HCT116 (cell line): Measurements from ENCODE around the gene MTCP1. TPM values are rescaled to one million over a fixed set of nuclear protein-coding genes. Genes with fewer than 3 reads are reported as not detected.
A peak's percentile ranks its signal among the peaks of the same experiment; 100 is the strongest.

Source experiments
- ATAC-seq: fragments of 200-7000 bp; cut with Tn5 transposase; 2 replicates; pipeline ENCODE4 v1.9.1; 2020; ENCODE audit warnings: mild to moderate bottlenecking, moderate library complexity
- BruUV-seq: library from RNA; stranded (reverse); fragments of 400-500 nt; replicated peaks from 2 replicates; lab custom pipeline; 2021; lab: Mats Ljungman, UMichigan
- CTCF ChIA-PET: fragments of 300-600 bp; sonication (Branson Sonifier 250); formaldehyde crosslinking; loops from one replicate; lab custom pipeline; 2021; ENCODE audit warnings: antibody characterized with exemption; lab: Charles Lee
- POLR2A ChIA-PET: fragments of 300-600, 350-600 bp; sonication (Branson Sonifier 250); formaldehyde crosslinking; loops from one replicate; lab custom pipeline; 2021; ENCODE audit warnings: antibody characterized with exemption; lab: Charles Lee
- RAD21 ChIA-PET, 2 experiments: fragments of 300-600 bp; sonication (Branson Sonifier 250); formaldehyde crosslinking; loops; one replicate each; lab custom pipeline; 2023; ENCODE audit warnings: low total read pairs in 2 of 2; ENCODE audit not compliant: uncharacterized antibody in 2 of 2, unreplicated experiment in 2 of 2, low non-redundant PET in 1 of 2; lab: Charles Lee
- DNase-seq: peaks from one replicate; pipeline ENCODE4 v3.0.0-alpha.2; 2010; ENCODE audit warnings: low read depth, low spot score
- H2AFZ ChIP-seq: fragments of 200-600 bp; shearing (Covaris generic), sonication (generic); 2 replicates; pipeline ENCODE4 v1.6.1; 2017; ENCODE audit warnings: low read depth, mixed run types, mixed read lengths, antibody characterized with exemption, low read length; ENCODE audit not compliant: poor library complexity, severe bottlenecking
- H3K27ac ChIP-seq: 2 replicates; pipeline ENCODE4 v1.5.1; 2012; ENCODE audit warnings: low read depth, low read length
- H3K27me3 ChIP-seq: fragments of 200-600 bp; sonication (generic); 2 replicates; pipeline ENCODE4 v1.6.1; 2016; ENCODE audit warnings: mixed run types, low read length, mixed read lengths; ENCODE audit not compliant: insufficient read depth
- H3K36me3 ChIP-seq, 2 experiments: fragments of 200-500 bp in 1 of 2; fragments of 200-600 bp in 1 of 2; sonication (Bioruptor generic) in 1 of 2; sonication (generic) in 1 of 2; 2 replicates each; pipeline versions ENCODE4 v1.5.1 to v1.6.1; 2014 to 2016; ENCODE audit warnings: low read length in 2 of 2, inconsistent platforms in 1 of 2, mixed read lengths in 1 of 2, mixed run types in 1 of 2; ENCODE audit not compliant: insufficient read depth in 2 of 2, control insufficient read depth in 1 of 2
- H3K4me1 ChIP-seq, 2 experiments: fragments of 200-600 bp in 1 of 2; sonication (generic) in 1 of 2; 2 replicates each; pipeline versions ENCODE4 v1.5.1 to v1.6.1; 2012 to 2017; ENCODE audit warnings: low read length in 2 of 2, inconsistent platforms in 1 of 2, mild to moderate bottlenecking in 1 of 2, mixed read lengths in 1 of 2, mixed run types in 1 of 2, moderate library complexity in 1 of 2; ENCODE audit not compliant: insufficient read depth in 2 of 2, control insufficient read depth in 1 of 2
- H3K4me2 ChIP-seq: fragments of 200-600 bp; sonication (generic); 2 replicates; pipeline ENCODE4 v1.6.1; 2017; ENCODE audit warnings: mixed run types, low read length, mixed read lengths
- H3K4me3 ChIP-seq, 2 experiments: fragments of 200-600 bp in 1 of 2; sonication (generic) in 1 of 2; replicated peaks in 1 of 2; 2 replicates each; pipeline ENCODE4 v1.5.1; 2011 to 2016; ENCODE audit warnings: low read length in 2 of 2, control low read depth in 1 of 2, low read depth in 1 of 2, mild to moderate bottlenecking in 1 of 2, mixed read lengths in 1 of 2, mixed run types in 1 of 2
- H3K79me2 ChIP-seq: fragments of 200-600 bp; sonication (generic); 2 replicates; pipeline ENCODE4 v1.6.1; 2017; ENCODE audit warnings: mild to moderate bottlenecking, mixed run types, low read length, moderate library complexity, mixed read lengths; ENCODE audit not compliant: insufficient read depth
- H3K9ac ChIP-seq: fragments of 200-600 bp; sonication (generic); 2 replicates; pipeline ENCODE4 v1.6.1; 2016; ENCODE audit warnings: low read length, mixed read lengths
- H3K9me2 ChIP-seq: fragments of 200-600 bp; sonication (generic), shearing (Covaris generic); 2 replicates; pipeline ENCODE4 v1.6.1; 2017; ENCODE audit warnings: mixed run types, mild to moderate bottlenecking, moderate library complexity; ENCODE audit not compliant: insufficient read depth
- H3K9me3 ChIP-seq, 2 experiments: fragments of 200-500 bp in 1 of 2; fragments of 200-600 bp in 1 of 2; sonication (Bioruptor generic) in 1 of 2; sonication (generic) in 1 of 2; 2 replicates each; pipeline ENCODE4 v1.6.1; 2014 to 2017; ENCODE audit warnings: low read length in 2 of 2, mixed read lengths in 2 of 2, inconsistent platforms in 1 of 2, low read depth in 1 of 2, mild to moderate bottlenecking in 1 of 2, mixed run types in 1 of 2, moderate library complexity in 1 of 2; ENCODE audit not compliant: control insufficient read depth in 1 of 2, insufficient read depth in 1 of 2
- H4K20me1 ChIP-seq: fragments of 200-600 bp; sonication (generic), shearing (Covaris generic); 2 replicates; pipeline ENCODE4 v1.6.1; 2017; ENCODE audit warnings: mixed run types, mild to moderate bottlenecking, moderate library complexity; ENCODE audit not compliant: insufficient read depth
- CBX3 ChIP-seq: IDR thresholded peaks from 2 replicates; pipeline ENCODE4 v1.6.1; 2012; ENCODE audit warnings: low read depth
- CEBPB ChIP-seq: IDR thresholded peaks from 2 replicates; pipeline ENCODE4 v1.6.1; 2012; ENCODE audit warnings: low read depth
- FOSL1 ChIP-seq: IDR thresholded peaks from 2 replicates; pipeline ENCODE4 v1.6.1; 2012; ENCODE audit warnings: low read depth
- JUND ChIP-seq: IDR thresholded peaks from 2 replicates; pipeline ENCODE4 v1.6.1; 2012
- POLR2A ChIP-seq: IDR thresholded peaks from 2 replicates; pipeline ENCODE4 v1.7.0; 2011; ENCODE audit warnings: borderline replicate concordance; ENCODE audit not compliant: insufficient read depth, insufficient read length; ENCODE audit errors: extremely low read depth
- RAD21 ChIP-seq: IDR thresholded peaks from 2 replicates; pipeline ENCODE4 v1.6.1; 2012; ENCODE audit warnings: low read depth, mild to moderate bottlenecking
- SIN3A ChIP-seq: IDR thresholded peaks from 2 replicates; pipeline ENCODE4 v1.6.1; 2012; ENCODE audit warnings: low read depth
- TCF7L2 ChIP-seq: IDR thresholded peaks from 2 replicates; pipeline ENCODE4 v1.7.0; 2011; ENCODE audit warnings: borderline replicate concordance, inconsistent platforms; ENCODE audit not compliant: insufficient read depth, insufficient read length; ENCODE audit errors: extremely low read depth
- intact Hi-C: fragments of 100-400 bp; cut with micrococcal nuclease; formaldehyde crosslinking; loops from 2 replicates; pipeline ENCODE4 v1.10.0; 2022
- total RNA-seq: library from RNA; stranded (reverse); gene quantifications from one replicate; pipeline ENCODE4 v1.2.1, GENCODE V29; 2021; ENCODE audit not compliant: unreplicated experiment
- TF ChIP-seq, protein P1 (sequence below): IDR thresholded peaks from 2 replicates; pipeline ENCODE4 v1.6.1; 2012; ENCODE audit warnings: low read depth
- TF ChIP-seq, protein P2 (sequence below), 3 experiments: fragments of 200-600 bp in 1 of 3; sonication (generic) in 1 of 3; IDR thresholded peaks in 2 of 3; conservative IDR thresholded peaks in 1 of 3; 2 replicates each; pipeline ENCODE4 v1.5.1; 2012 to 2017; ENCODE audit warnings: low read depth in 2 of 3, low read length in 2 of 3, antibody characterized with exemption in 1 of 3, borderline replicate concordance in 1 of 3, control low read depth in 1 of 3, mild to moderate bottlenecking in 1 of 3, mixed read lengths in 1 of 3, mixed run types in 1 of 3, moderate library complexity in 1 of 3; ENCODE audit not compliant: insufficient read depth in 1 of 3
- TF ChIP-seq, protein P3 (sequence below): IDR thresholded peaks from 2 replicates; pipeline ENCODE4 v1.6.1; 2012
- TF ChIP-seq, protein P4 (sequence below): IDR thresholded peaks from 2 replicates; pipeline ENCODE4 v1.6.1; 2012

The MTCP1 gene
- total RNA-seq, 1 experiment from 2014 or later, result 10.7 TPM

DNA sequence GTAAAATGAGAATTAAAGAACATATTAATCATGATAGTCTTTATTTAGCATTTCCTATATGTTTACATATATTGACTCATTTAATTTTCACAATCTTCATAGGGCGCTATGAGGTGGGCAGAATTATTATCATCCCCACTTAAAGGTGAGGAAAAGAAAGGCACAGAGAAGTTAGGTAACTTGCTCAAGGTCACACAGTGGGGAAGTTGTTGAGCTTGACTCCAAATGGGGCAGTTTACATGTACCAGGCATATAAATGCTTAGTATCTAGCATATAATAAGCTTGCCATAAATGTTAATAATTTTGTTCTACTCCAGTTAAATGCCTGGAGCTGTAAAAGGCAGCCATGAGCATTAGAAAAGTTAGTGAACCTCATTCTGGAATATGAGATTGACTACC lies 1.5 kb downstream of the MTCP1 start:
- no TSS peak for BruUV-seq
- H3K4me2 ChIP-seq, result peak overlapping the region; percentile 81
- TF ChIP-seq RAD21, result no peak
- TF ChIP-seq, protein P1, sequence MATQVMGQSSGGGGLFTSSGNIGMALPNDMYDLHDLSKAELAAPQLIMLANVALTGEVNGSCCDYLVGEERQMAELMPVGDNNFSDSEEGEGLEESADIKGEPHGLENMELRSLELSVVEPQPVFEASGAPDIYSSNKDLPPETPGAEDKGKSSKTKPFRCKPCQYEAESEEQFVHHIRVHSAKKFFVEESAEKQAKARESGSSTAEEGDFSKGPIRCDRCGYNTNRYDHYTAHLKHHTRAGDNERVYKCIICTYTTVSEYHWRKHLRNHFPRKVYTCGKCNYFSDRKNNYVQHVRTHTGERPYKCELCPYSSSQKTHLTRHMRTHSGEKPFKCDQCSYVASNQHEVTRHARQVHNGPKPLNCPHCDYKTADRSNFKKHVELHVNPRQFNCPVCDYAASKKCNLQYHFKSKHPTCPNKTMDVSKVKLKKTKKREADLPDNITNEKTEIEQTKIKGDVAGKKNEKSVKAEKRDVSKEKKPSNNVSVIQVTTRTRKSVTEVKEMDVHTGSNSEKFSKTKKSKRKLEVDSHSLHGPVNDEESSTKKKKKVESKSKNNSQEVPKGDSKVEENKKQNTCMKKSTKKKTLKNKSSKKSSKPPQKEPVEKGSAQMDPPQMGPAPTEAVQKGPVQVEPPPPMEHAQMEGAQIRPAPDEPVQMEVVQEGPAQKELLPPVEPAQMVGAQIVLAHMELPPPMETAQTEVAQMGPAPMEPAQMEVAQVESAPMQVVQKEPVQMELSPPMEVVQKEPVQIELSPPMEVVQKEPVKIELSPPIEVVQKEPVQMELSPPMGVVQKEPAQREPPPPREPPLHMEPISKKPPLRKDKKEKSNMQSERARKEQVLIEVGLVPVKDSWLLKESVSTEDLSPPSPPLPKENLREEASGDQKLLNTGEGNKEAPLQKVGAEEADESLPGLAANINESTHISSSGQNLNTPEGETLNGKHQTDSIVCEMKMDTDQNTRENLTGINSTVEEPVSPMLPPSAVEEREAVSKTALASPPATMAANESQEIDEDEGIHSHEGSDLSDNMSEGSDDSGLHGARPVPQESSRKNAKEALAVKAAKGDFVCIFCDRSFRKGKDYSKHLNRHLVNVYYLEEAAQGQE, result no peak
- no peaks in the 10 kb centered on the region for H3K27me3 ChIP-seq
- peaks cover 15 to 36% of the 10 kb centered on the region in 2 experiments for H3K4me1 ChIP-seq
- POLR2A ChIA-PET, result no interaction called here
- peaks cover 41% of the 10 kb centered on the region for H3K79me2 ChIP-seq
- H3K27ac ChIP-seq, result no peak overlapping the region
- H3K36me3 ChIP-seq, result peaks cover 0 to 2% of the 10 kb centered on the region in 2 experiments; a peak in 1 of 4 replicates
- H3K9ac ChIP-seq, result peak overlapping the region; percentile 86
- no peak for DNase-seq
- no peaks in the 10 kb centered on the region for H3K9me3 ChIP-seq
- RAD21 ChIA-PET, result no interaction called here
- no peaks in the 10 kb centered on the region for H3K9me2 ChIP-seq
- CTCF ChIA-PET, result no interaction called here
- H4K20me1 ChIP-seq, result no peaks in the 10 kb centered on the region
- intact Hi-C loops, result no loop called here
- no peak overlapping the region for H2AFZ ChIP-seq
- no peak for ATAC-seq
- H3K4me3 ChIP-seq, result peak overlapping the region; percentile 64 to 77

DNA sequence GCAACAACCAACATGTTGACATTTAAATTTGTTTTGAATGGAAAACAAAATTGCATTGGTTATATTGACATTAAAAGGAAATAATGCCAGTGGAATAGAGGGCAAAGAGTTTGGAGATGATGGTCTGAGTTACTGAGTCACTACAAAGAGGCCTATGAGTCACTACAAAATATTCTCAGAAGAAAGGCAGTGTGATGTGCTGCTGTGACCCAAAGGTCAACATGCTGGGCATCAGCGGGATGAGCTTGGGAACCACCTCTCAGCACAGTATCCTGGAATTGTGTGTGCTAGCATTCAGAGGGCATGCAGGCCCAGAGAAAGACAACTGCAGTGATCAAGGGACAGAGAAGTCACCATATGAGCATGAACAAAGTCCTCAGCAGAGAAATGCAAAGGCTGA lies 2.8 kb downstream of the MTCP1 start:
- BruUV-seq, result no TSS peak
- POLR2A ChIA-PET, result no interaction called here
- peak; percentile 20 for TF ChIP-seq TCF7L2
- TF ChIP-seq CEBPB, result no peak
- peak; percentile 51 for TF ChIP-seq FOSL1
- TF ChIP-seq SIN3A, result no peak
- TF ChIP-seq, protein P2, sequence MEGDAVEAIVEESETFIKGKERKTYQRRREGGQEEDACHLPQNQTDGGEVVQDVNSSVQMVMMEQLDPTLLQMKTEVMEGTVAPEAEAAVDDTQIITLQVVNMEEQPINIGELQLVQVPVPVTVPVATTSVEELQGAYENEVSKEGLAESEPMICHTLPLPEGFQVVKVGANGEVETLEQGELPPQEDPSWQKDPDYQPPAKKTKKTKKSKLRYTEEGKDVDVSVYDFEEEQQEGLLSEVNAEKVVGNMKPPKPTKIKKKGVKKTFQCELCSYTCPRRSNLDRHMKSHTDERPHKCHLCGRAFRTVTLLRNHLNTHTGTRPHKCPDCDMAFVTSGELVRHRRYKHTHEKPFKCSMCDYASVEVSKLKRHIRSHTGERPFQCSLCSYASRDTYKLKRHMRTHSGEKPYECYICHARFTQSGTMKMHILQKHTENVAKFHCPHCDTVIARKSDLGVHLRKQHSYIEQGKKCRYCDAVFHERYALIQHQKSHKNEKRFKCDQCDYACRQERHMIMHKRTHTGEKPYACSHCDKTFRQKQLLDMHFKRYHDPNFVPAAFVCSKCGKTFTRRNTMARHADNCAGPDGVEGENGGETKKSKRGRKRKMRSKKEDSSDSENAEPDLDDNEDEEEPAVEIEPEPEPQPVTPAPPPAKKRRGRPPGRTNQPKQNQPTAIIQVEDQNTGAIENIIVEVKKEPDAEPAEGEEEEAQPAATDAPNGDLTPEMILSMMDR (IDR thresholded peaks at IDR 0.05 in 2 of 3, conservative IDR thresholded peaks at IDR 0.05 in 1 of 3; ENCODE audit: borderline replicate concordance in 1 of 3, insufficient read depth in 1 of 3, low read depth in 2 of 3, low read length in 2 of 3), result no peak
- TF ChIP-seq, protein P3, sequence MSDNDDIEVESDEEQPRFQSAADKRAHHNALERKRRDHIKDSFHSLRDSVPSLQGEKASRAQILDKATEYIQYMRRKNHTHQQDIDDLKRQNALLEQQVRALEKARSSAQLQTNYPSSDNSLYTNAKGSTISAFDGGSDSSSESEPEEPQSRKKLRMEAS, result 0 out of 2 replicates have a peak, but pooled peaks have one; percentile 29
- no peak for TF ChIP-seq CBX3
- TF ChIP-seq JUND, result peak; percentile 40; the same call in 1 of the 2 replicates
- TF ChIP-seq POLR2A, result no peak
- TF ChIP-seq, protein P4, sequence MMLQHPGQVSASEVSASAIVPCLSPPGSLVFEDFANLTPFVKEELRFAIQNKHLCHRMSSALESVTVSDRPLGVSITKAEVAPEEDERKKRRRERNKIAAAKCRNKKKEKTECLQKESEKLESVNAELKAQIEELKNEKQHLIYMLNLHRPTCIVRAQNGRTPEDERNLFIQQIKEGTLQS, result no peak

More for the DNA sequence above, 2.8 kb downstream of the MTCP1 start:
- peak overlapping the region; percentile 81 for H3K4me2 ChIP-seq
- peaks cover 15 to 36% of the 10 kb centered on the region in 2 experiments for H3K4me1 ChIP-seq
- ChIA-PET CTCF (no interaction called here), RAD21 (no interaction called here)
- H3K4me3 ChIP-seq, result no peak overlapping the region
- ATAC-seq (peak; percentile 24), DNase-seq (no peak)
- H3K9me3 ChIP-seq, result no peaks in the 10 kb centered on the region
- peak overlapping the region; percentile 13; the same call in 1 of the 2 replicates for H3K27ac ChIP-seq
- H3K9ac ChIP-seq, result peak overlapping the region; percentile 18
- no peaks in the 10 kb centered on the region for H4K20me1 ChIP-seq
- H2AFZ ChIP-seq, result no peak overlapping the region
- no peaks in the 10 kb centered on the region for H3K27me3 ChIP-seq
- intact Hi-C loops, result no loop called here
- H3K9me2 ChIP-seq, result no peaks in the 10 kb centered on the region
- peaks cover 41% of the 10 kb centered on the region for H3K79me2 ChIP-seq
- no peaks in the 10 kb centered on the region; a peak in 1 of 4 replicates for H3K36me3 ChIP-seq
